SK-N-SH (cell line): Measurements from ENCODE around the gene GALNT17. TPM values are rescaled to one million over a fixed set of nuclear protein-coding genes. Genes with fewer than 3 reads are reported as not detected.

Source experiments
- CTCF ChIA-PET: fragments of 300-600, 350-600 bp; formaldehyde crosslinking; extraction: SDS; loops from one replicate; lab custom pipeline; 2021; lab: Yijun Ruan, JAX
- POLR2A ChIA-PET: fragments of 350-600 bp; sonication (Branson Sonifier 250); formaldehyde crosslinking; extraction: SDS; loops from one replicate; lab custom pipeline; 2020; ENCODE audit warnings: antibody characterized with exemption, inconsistent platforms; lab: Yijun Ruan, JAX
- DNase-seq: peaks from one replicate; pipeline ENCODE4 v3.0.0; 2012
- H2AFZ ChIP-seq: fragments of 200-600 bp; sonication (generic); 2 replicates; pipeline ENCODE4 v1.8.1; 2016; ENCODE audit warnings: antibody characterized with exemption, mild to moderate bottlenecking, low read depth
- H3F3A ChIP-seq: fragments of 200-600 bp; sonication (generic); replicated peaks from 2 replicates; pipeline ENCODE3; 2016; ENCODE audit warnings: antibody characterized with exemption, mild to moderate bottlenecking; ENCODE audit not compliant: insufficient read depth
- H3K27ac ChIP-seq, 2 experiments: fragments of 200-500 bp in 1 of 2; fragments of 200-600 bp in 1 of 2; sonication (Bioruptor generic) in 1 of 2; sonication (generic), shearing (Covaris generic) in 1 of 2; 2 replicates each; pipeline versions ENCODE4 v1.5.1 to v1.6.1; 2014 to 2016; ENCODE audit warnings: low read depth in 2 of 2, inconsistent platforms in 1 of 2, low read length in 1 of 2, mild to moderate bottlenecking in 1 of 2, mixed read lengths in 1 of 2
- H3K27me3 ChIP-seq: fragments of 200-600 bp; sonication (generic), shearing (Covaris generic); 2 replicates; pipeline ENCODE4 v1.6.1; 2016; ENCODE audit warnings: mixed run types; ENCODE audit not compliant: insufficient read depth
- H3K36me3 ChIP-seq, 2 experiments: fragments of 200-500 bp in 1 of 2; fragments of 200-600 bp in 1 of 2; sonication (Bioruptor generic) in 1 of 2; sonication (generic) in 1 of 2; replicated peaks in 1 of 2; 2 replicates each; pipeline versions ENCODE3 to v1.5.1; 2014 to 2016; ENCODE audit warnings: low read length in 1 of 2, mild to moderate bottlenecking in 1 of 2; ENCODE audit not compliant: insufficient read depth in 2 of 2, control insufficient read depth in 1 of 2
- H3K4me1 ChIP-seq, 2 experiments: fragments of 200-500 bp in 1 of 2; fragments of 200-600 bp in 1 of 2; sonication (Bioruptor generic) in 1 of 2; sonication (generic), shearing (Covaris generic) in 1 of 2; 2 replicates each; pipeline versions ENCODE4 v1.5.1 to v1.6.1; 2014 to 2016; ENCODE audit warnings: low read depth in 1 of 2, low read length in 1 of 2, mixed run types in 1 of 2; ENCODE audit not compliant: insufficient read depth in 2 of 2, control insufficient read depth in 1 of 2
- H3K4me2 ChIP-seq: fragments of 200-600 bp; sonication (generic), shearing (Covaris generic); 2 replicates; pipeline ENCODE4 v1.6.1; 2017; ENCODE audit warnings: mixed run types
- H3K4me3 ChIP-seq, 2 experiments: fragments of 200-500 bp in 1 of 2; fragments of 200-600 bp in 1 of 2; sonication (Bioruptor generic) in 1 of 2; sonication (generic), shearing (Covaris generic) in 1 of 2; 2 replicates each; pipeline versions ENCODE4 v1.5.1 to v1.8.1; 2014 to 2016; ENCODE audit warnings: low read depth in 2 of 2, inconsistent platforms in 1 of 2, low read length in 1 of 2, mild to moderate bottlenecking in 1 of 2, mixed read lengths in 1 of 2, moderate library complexity in 1 of 2
- H3K79me2 ChIP-seq: fragments of 200-600 bp; sonication (generic); 2 replicates; pipeline ENCODE4 v1.8.1; 2017; ENCODE audit warnings: mild to moderate bottlenecking; ENCODE audit not compliant: insufficient read depth
- H3K9ac ChIP-seq: fragments of 200-600 bp; sonication (generic); 2 replicates; pipeline ENCODE4 v1.6.1; 2017; ENCODE audit warnings: mixed run types
- H3K9me2 ChIP-seq: fragments of 200-600 bp; sonication (generic); 2 replicates; pipeline ENCODE4 v1.6.1; 2017; ENCODE audit warnings: mixed run types
- H3K9me3 ChIP-seq: fragments of 200-600 bp; sonication (generic); 2 replicates; pipeline ENCODE4 v1.6.1; 2017; ENCODE audit warnings: mixed run types, mild to moderate bottlenecking, moderate library complexity
- H4K20me1 ChIP-seq: fragments of 200-600 bp; sonication (generic); 2 replicates; pipeline ENCODE4 v1.6.1; 2017; ENCODE audit warnings: mild to moderate bottlenecking, mixed run types; ENCODE audit not compliant: insufficient read depth
- CTCF ChIP-seq: fragments of 200-600 bp; sonication (generic); IDR thresholded peaks from 2 replicates; pipeline ENCODE4 v1.6.1; 2017; ENCODE audit warnings: antibody characterized with exemption, mild to moderate bottlenecking, moderate library complexity
- ELF1 ChIP-seq: IDR thresholded peaks from 2 replicates; pipeline ENCODE4 v1.4.0; 2012
- EZH2phosphoT487 ChIP-seq: fragments of 200-600 bp; sonication (generic); IDR thresholded peaks from 2 replicates; pipeline ENCODE4 v1.6.1; 2017; ENCODE audit warnings: low read depth, mixed run types, mild to moderate bottlenecking, antibody characterized with exemption, moderate library complexity, borderline replicate concordance
- FOSL2 ChIP-seq: IDR thresholded peaks from 2 replicates; pipeline ENCODE4 v1.4.0; 2012; ENCODE audit warnings: low read depth, mild to moderate bottlenecking, moderate library complexity, borderline replicate concordance
- FOXM1 ChIP-seq: IDR thresholded peaks from 2 replicates; pipeline ENCODE4 v1.4.0; 2012; ENCODE audit warnings: low read depth, mild to moderate bottlenecking
- JUND ChIP-seq: IDR thresholded peaks from 2 replicates; pipeline ENCODE4 v1.4.0; 2012
- MAX ChIP-seq: IDR thresholded peaks from 2 replicates; pipeline ENCODE4 v1.4.0; 2012; ENCODE audit warnings: low read depth
- MEF2A ChIP-seq: IDR thresholded peaks from 2 replicates; pipeline ENCODE4 v1.4.0; 2012; ENCODE audit warnings: low read depth, borderline replicate concordance
- MXI1 ChIP-seq: IDR thresholded peaks from 2 replicates; pipeline ENCODE4 v1.6.1; 2012; ENCODE audit warnings: mild to moderate bottlenecking, low read depth, low read length, improper control_type of control experiment
- NFIC ChIP-seq: IDR thresholded peaks from 2 replicates; pipeline ENCODE4 v1.4.0; 2012; ENCODE audit warnings: borderline replicate concordance
- PBX3 ChIP-seq: IDR thresholded peaks from 2 replicates; pipeline ENCODE4; 2012
- POLR2AphosphoS5 ChIP-seq: IDR thresholded peaks from 2 replicates; pipeline ENCODE4 v1.6.1; 2012; ENCODE audit warnings: low read depth, low read length
- RCOR1 ChIP-seq: fragments of 150-350 bp; IDR thresholded peaks from 2 replicates; pipeline ENCODE4 v1.6.1; 2017; ENCODE audit warnings: antibody characterized with exemption, low read length
- REST ChIP-seq: IDR thresholded peaks from 2 replicates; pipeline ENCODE4 v1.6.1; 2012; ENCODE audit warnings: mild to moderate bottlenecking, low read depth, low read length, moderate library complexity
- SIN3A ChIP-seq: IDR thresholded peaks from 2 replicates; pipeline ENCODE4 v1.6.1; 2012; ENCODE audit warnings: low read depth, mild to moderate bottlenecking, low read length, moderate library complexity, borderline replicate concordance
- SMC3 ChIP-seq: IDR thresholded peaks from 2 replicates; pipeline ENCODE4 v1.6.1; 2012; ENCODE audit warnings: low read depth, low read length, improper control_type of control experiment
- TAF1 ChIP-seq: IDR thresholded peaks from 2 replicates; pipeline ENCODE4 v1.6.1; 2012; ENCODE audit warnings: low read depth, mild to moderate bottlenecking, low read length, moderate library complexity, borderline replicate concordance
- TEAD4 ChIP-seq: IDR thresholded peaks from 2 replicates; pipeline ENCODE4 v1.4.0; 2012; ENCODE audit warnings: mild to moderate bottlenecking, borderline replicate concordance; ENCODE audit not compliant: insufficient read depth
- USF2 ChIP-seq: fragments of 150-350 bp; IDR thresholded peaks from 2 replicates; pipeline ENCODE4 v1.6.1; 2017; ENCODE audit warnings: antibody characterized with exemption, low read length, low read depth, borderline replicate concordance
- WGBS: methylation state at CpG from one replicate; pipeline ENCODE4 v1.1.6; 2017; ENCODE audit warnings: low lambda C conversion rate; 5-methylcytosine and 5-hydroxymethylcytosine counted together
- polyA plus RNA-seq, 3 experiments: library from polyadenylated mRNA; depleted of rRNA; stranded (reverse); fragments of >200 nt; gene quantifications; 2 replicates each; pipeline ENCODE4 v1.2.3, GENCODE V29; 2012

The GALNT17 gene
- polyA plus RNA-seq, 1 of the 3 experiments (the other 2 are of a cell fraction): not detected

- no peak overlapping the region for H3K9ac ChIP-seq
- no peaks in the 10 kb centered on the region for H3K9me3 ChIP-seq
- no peak overlapping the region for H3K4me3 ChIP-seq
- no peak overlapping the region for H3K27ac ChIP-seq
- no peaks in the 10 kb centered on the region for H3K4me1 ChIP-seq
- H3F3A ChIP-seq: no peaks in the 10 kb centered on the region
- ChIA-PET POLR2A (no interaction called here), CTCF (no interaction called here)
- H3K27me3 ChIP-seq: no peaks in the 10 kb centered on the region
- no peaks in the 10 kb centered on the region for H3K9me2 ChIP-seq
- H4K20me1 ChIP-seq: no peaks in the 10 kb centered on the region
- no peak overlapping the region for H3K4me2 ChIP-seq
- H2AFZ ChIP-seq: no peak overlapping the region
- H3K36me3 ChIP-seq: no peaks in the 10 kb centered on the region
- no peaks in the 10 kb centered on the region for H3K79me2 ChIP-seq
- no peak for DNase-seq
- 52% methylated on average over 6 of the region's 6 CpGs for WGBS
- TF ChIP-seq FOXM1 (no peak), SMC3 (no peak), USF2 (no peak)
These were observed 311.2 kb downstream of the GALNT17 start for GRCh38 chr7:71443191-71443530.

GRCh38 chr7:71444130-71444529 is 312.2 kb downstream of the GALNT17 start:
- CTCF ChIA-PET: no interaction called here
- no peak for TF ChIP-seq MXI1
- no peak for TF ChIP-seq JUND
- TF ChIP-seq PBX3: no peak
- TF ChIP-seq TEAD4: no peak
- TF ChIP-seq MAX: no peak
- TF ChIP-seq SMC3: no peak
- no peak for TF ChIP-seq MEF2A
- no peak for TF ChIP-seq SIN3A
- TF ChIP-seq FOXM1: no peak
- TF ChIP-seq USF2: no peak
- TF ChIP-seq FOSL2: no peak
- TF ChIP-seq POLR2AphosphoS5: no peak
- TF ChIP-seq ELF1: no peak
- TF ChIP-seq CTCF: no peak
- TF ChIP-seq EZH2phosphoT487: no peak
- no peak for TF ChIP-seq RCOR1
- TF ChIP-seq NFIC: no peak
- TF ChIP-seq TAF1: no peak
- TF ChIP-seq REST: no peak

More at GRCh38 chr7:71444130-71444529, 312.2 kb downstream of the GALNT17 start:
- no peak overlapping the region for H3K4me3 ChIP-seq
- H3K9me2 ChIP-seq: no peaks in the 10 kb centered on the region
- no peak overlapping the region for H2AFZ ChIP-seq
- no peak overlapping the region for H3K9ac ChIP-seq
- no peaks in the 10 kb centered on the region for H3F3A ChIP-seq
- 31% methylated on average over 4 of the region's 4 CpGs for WGBS
- no peaks in the 10 kb centered on the region for H3K27me3 ChIP-seq
- POLR2A ChIA-PET: no interaction called here
- no peaks in the 10 kb centered on the region for H3K4me1 ChIP-seq
- H3K27ac ChIP-seq: no peak overlapping the region
- no peak for DNase-seq
- no peak overlapping the region for H3K4me2 ChIP-seq
- H3K79me2 ChIP-seq: no peaks in the 10 kb centered on the region
- H3K9me3 ChIP-seq: no peaks in the 10 kb centered on the region
- no peaks in the 10 kb centered on the region for H3K36me3 ChIP-seq
- H4K20me1 ChIP-seq: no peaks in the 10 kb centered on the region
